Measurements from ENCODE around the gene GABPB1.
"Not testable (repeated sequence)": the region's sequence is repeated elsewhere in the genome, so short reads cannot be mapped to it uniquely, and the experiment has no call there.

DNA sequence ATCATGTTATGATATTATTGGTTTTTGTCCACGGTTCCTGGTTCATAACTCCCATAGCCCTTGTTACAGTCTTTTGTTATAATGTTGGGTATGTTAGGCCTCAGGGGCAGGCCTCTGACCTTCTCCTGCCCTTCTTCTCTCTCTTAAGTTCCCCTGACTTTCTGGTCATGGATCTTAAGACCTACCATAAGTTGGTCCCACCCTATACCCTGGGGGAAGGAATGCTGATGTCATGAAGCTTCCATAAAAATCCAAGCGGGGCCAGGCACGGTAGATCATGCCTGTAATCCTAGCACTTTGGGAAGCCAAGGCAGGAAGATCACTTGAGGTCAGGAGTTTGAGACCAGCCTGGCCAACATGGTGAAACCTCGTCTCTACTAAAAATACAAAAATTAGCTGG lies 36.6 kb upstream of the GABPB1 start:
- TF ChIP-seq ZNF780A (CRISPR knock-in tag; IDR thresholded peaks at IDR 0.05); POLR2A (IDR thresholded peaks at IDR 0.05; ENCODE audit: insufficient read depth in 1 of 2, low read depth in 2 of 2, low read length in 2 of 2); SETDB1 (CRISPR knock-in tag; IDR thresholded peaks at IDR 0.05; ENCODE audit: borderline replicate concordance); RBAK (CRISPR knock-in tag; IDR thresholded peaks at IDR 0.05); ETV5 (CRISPR knock-in tag; IDR thresholded peaks at IDR 0.05; ENCODE audit: borderline replicate concordance); ZFP37 (CRISPR knock-in tag; IDR thresholded peaks at IDR 0.05; ENCODE audit: borderline replicate concordance); CBX1 (IDR thresholded peaks at IDR 0.05; ENCODE audit: low read depth); ZNF335 (CRISPR knock-in tag; IDR thresholded peaks at IDR 0.05): not testable (repeated sequence)
- TF ChIP-seq, protein P1, sequence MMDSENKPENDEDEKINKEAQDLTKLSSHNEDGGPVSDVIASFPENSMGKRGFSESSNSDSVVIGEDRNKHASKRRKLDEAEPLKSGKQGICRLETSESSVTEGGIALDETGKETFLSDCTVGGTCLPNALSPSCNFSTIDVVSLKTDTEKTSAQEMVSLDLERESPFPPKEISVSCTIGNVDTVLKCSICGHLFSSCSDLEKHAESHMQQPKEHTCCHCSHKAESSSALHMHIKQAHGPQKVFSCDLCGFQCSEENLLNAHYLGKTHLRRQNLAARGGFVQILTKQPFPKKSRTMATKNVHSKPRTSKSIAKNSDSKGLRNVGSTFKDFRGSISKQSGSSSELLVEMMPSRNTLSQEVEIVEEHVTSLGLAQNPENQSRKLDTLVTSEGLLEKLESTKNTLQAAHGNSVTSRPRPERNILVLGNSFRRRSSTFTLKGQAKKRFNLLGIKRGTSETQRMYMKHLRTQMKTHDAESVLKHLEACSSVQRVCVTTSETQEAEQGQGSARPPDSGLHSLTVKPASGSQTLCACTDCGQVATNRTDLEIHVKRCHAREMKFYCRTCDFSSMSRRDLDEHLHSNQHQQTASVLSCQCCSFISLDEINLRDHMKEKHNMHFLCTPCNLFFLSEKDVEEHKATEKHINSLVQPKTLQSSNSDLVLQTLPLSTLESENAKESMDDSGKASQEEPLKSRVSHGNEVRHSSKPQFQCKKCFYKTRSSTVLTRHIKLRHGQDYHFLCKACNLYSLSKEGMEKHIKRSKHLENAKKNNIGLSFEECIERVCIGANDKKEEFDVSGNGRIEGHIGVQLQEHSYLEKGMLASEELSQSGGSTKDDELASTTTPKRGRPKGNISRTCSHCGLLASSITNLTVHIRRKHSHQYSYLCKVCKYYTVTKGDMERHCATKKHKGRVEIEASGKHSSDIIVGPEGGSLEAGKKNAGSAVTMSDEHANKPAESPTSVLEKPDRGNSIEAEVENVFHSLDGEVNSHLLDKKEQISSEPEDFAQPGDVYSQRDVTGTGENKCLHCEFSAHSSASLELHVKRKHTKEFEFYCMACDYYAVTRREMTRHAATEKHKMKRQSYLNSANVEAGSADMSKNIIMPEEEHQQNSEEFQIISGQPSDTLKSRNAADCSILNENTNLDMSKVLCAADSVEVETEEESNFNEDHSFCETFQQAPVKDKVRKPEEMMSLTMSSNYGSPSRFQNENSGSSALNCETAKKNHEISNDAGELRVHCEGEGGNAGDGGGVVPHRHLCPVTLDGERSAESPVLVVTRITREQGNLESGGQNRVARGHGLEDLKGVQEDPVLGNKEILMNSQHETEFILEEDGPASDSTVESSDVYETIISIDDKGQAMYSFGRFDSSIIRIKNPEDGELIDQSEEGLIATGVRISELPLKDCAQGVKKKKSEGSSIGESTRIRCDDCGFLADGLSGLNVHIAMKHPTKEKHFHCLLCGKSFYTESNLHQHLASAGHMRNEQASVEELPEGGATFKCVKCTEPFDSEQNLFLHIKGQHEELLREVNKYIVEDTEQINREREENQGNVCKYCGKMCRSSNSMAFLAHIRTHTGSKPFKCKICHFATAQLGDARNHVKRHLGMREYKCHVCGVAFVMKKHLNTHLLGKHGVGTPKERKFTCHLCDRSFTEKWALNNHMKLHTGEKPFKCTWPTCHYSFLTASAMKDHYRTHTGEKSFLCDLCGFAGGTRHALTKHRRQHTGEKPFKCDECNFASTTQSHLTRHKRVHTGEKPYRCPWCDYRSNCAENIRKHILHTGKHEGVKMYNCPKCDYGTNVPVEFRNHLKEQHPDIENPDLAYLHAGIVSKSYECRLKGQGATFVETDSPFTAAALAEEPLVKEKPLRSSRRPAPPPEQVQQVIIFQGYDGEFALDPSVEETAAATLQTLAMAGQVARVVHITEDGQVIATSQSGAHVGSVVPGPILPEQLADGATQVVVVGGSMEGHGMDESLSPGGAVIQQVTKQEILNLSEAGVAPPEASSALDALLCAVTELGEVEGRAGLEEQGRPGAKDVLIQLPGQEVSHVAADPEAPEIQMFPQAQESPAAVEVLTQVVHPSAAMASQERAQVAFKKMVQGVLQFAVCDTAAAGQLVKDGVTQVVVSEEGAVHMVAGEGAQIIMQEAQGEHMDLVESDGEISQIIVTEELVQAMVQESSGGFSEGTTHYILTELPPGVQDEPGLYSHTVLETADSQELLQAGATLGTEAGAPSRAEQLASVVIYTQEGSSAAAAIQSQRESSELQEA (CRISPR knock-in tag; IDR thresholded peaks at IDR 0.05; ENCODE audit: not compliant biosample characterization): not testable (repeated sequence)
- TF ChIP-seq, protein P2, sequence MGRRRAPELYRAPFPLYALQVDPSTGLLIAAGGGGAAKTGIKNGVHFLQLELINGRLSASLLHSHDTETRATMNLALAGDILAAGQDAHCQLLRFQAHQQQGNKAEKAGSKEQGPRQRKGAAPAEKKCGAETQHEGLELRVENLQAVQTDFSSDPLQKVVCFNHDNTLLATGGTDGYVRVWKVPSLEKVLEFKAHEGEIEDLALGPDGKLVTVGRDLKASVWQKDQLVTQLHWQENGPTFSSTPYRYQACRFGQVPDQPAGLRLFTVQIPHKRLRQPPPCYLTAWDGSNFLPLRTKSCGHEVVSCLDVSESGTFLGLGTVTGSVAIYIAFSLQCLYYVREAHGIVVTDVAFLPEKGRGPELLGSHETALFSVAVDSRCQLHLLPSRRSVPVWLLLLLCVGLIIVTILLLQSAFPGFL (CRISPR knock-in tag; IDR thresholded peaks at IDR 0.05): not testable (repeated sequence)

All from HepG2 (cell line).